ENCODE measurements around the gene DYRK3.

DNA sequence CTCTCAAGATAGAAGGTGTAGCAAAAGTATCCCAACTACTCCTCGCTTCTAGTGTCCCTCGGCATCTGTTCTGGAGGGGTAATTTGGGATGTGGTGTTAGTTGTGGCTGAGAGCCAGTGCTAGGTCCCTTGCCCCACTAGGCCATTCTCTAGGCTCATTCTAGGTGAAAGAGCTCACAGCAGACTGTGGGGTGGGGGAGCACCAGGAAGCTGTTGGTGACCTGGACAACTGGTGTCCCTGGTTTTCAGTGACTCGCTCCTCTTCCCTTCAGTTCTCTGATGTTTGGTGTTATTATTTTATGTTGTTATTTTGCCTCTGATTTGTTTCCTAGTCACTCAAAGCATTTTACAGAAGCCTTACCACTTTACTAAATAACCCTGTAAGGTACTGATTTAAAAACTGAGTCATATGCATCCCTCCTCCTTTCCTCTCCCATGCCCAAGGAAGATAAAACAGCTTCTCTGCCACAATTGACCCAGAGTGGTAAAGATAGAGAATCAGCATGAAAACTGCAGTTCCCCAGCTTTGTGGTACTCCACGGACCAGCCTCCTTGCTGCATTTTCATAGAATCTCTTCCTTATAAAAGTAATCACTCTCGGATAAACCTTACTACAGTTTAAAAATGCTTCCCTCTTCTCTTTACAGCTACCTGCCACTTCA, 14.1 kb downstream of the DYRK3 start:
- TF ChIP-seq, protein P1, sequence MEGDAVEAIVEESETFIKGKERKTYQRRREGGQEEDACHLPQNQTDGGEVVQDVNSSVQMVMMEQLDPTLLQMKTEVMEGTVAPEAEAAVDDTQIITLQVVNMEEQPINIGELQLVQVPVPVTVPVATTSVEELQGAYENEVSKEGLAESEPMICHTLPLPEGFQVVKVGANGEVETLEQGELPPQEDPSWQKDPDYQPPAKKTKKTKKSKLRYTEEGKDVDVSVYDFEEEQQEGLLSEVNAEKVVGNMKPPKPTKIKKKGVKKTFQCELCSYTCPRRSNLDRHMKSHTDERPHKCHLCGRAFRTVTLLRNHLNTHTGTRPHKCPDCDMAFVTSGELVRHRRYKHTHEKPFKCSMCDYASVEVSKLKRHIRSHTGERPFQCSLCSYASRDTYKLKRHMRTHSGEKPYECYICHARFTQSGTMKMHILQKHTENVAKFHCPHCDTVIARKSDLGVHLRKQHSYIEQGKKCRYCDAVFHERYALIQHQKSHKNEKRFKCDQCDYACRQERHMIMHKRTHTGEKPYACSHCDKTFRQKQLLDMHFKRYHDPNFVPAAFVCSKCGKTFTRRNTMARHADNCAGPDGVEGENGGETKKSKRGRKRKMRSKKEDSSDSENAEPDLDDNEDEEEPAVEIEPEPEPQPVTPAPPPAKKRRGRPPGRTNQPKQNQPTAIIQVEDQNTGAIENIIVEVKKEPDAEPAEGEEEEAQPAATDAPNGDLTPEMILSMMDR (IDR thresholded peaks at IDR 0.05), result no peak
- TF ChIP-seq POLR2A (IDR thresholded peaks at IDR 0.05) (no peak), POLR2AphosphoS5 (IDR thresholded peaks at IDR 0.05) (no peak)
